MM.1S (cell line): ENCODE data around the gene ENTPD8.

ENCODE experiments used
- DNase-seq: peaks from one replicate; pipeline ENCODE4 v3.0.0-alpha.2; 2015
- H2AFZ ChIP-seq: fragments of 300-600 bp; sonication (generic); 2 replicates; pipeline ENCODE4 v1.6.0; 2016; ENCODE audit warnings: antibody characterized with exemption, low read length
- H3F3A ChIP-seq: fragments of 300-600 bp; sonication (generic); 2 replicates; pipeline ENCODE4 v1.6.1; 2016; ENCODE audit warnings: mild to moderate bottlenecking, antibody characterized with exemption, low read length, moderate library complexity, mixed read lengths; ENCODE audit not compliant: insufficient read depth
- H3K27ac ChIP-seq: fragments of 300-600 bp; sonication (generic); 2 replicates; pipeline ENCODE4 v1.5.1; 2016; ENCODE audit warnings: mild to moderate bottlenecking, low read length
- H3K27me3 ChIP-seq: fragments of 300-600 bp; sonication (generic); replicated peaks from 2 replicates; pipeline ENCODE4 v1.6.0; 2016; ENCODE audit warnings: low read length; ENCODE audit not compliant: insufficient read depth
- H3K36me3 ChIP-seq: fragments of 300-600 bp; sonication (generic); replicated peaks from 2 replicates; pipeline ENCODE4 v1.6.1; 2016; ENCODE audit warnings: mild to moderate bottlenecking, low read length, mixed read lengths; ENCODE audit not compliant: insufficient read depth
- H3K4me1 ChIP-seq: fragments of 300-600 bp; sonication (generic); 2 replicates; pipeline ENCODE4 v1.6.1; 2016; ENCODE audit warnings: low read length, mixed read lengths
- H3K4me2 ChIP-seq: fragments of 300-600 bp; sonication (generic); 2 replicates; pipeline ENCODE4 v1.6.0; 2016; ENCODE audit warnings: low read depth, low read length
- H3K4me3 ChIP-seq: fragments of 300-600 bp; sonication (generic); 2 replicates; pipeline ENCODE4 v1.5.1; 2016; ENCODE audit warnings: low read length, mixed read lengths
- H3K79me2 ChIP-seq: fragments of 300-600 bp; sonication (generic); 2 replicates; pipeline ENCODE4 v1.6.1; 2016; ENCODE audit warnings: mixed run types, low read length, mixed read lengths
- H3K9ac ChIP-seq: fragments of 300-600 bp; sonication (generic); 2 replicates; pipeline ENCODE4 v1.6.1; 2016; ENCODE audit warnings: low read length, mixed read lengths
- H3K9me2 ChIP-seq: fragments of 300-600 bp; sonication (generic); replicated peaks from 2 replicates; pipeline ENCODE4 v1.6.1; 2016; ENCODE audit warnings: mild to moderate bottlenecking, low read length, mixed read lengths; ENCODE audit not compliant: insufficient read depth
- H3K9me3 ChIP-seq: fragments of 300-600 bp; sonication (generic); replicated peaks from 2 replicates; pipeline ENCODE4 v1.6.1; 2016; ENCODE audit warnings: mild to moderate bottlenecking, low read length, mixed read lengths; ENCODE audit not compliant: insufficient read depth
- H4K20me1 ChIP-seq: fragments of 300-600 bp; sonication (generic); 2 replicates; pipeline ENCODE4 v1.6.1; 2016; ENCODE audit warnings: mild to moderate bottlenecking, low read length, moderate library complexity, mixed read lengths; ENCODE audit not compliant: insufficient read depth
- CTCF ChIP-seq: fragments of 300-600 bp; sonication (generic); IDR thresholded peaks from 2 replicates; pipeline ENCODE4 v1.5.1; 2016; ENCODE audit warnings: antibody characterized with exemption, low read length, mixed read lengths
- EZH2 ChIP-seq: fragments of 300-600 bp; sonication (generic); optimal IDR thresholded peaks from 2 replicates; pipeline ENCODE3; 2017; ENCODE audit warnings: low read depth, mild to moderate bottlenecking, antibody characterized with exemption, low read length, mixed read lengths
- EZH2phosphoT487 ChIP-seq: fragments of 300-600 bp; sonication (generic); IDR thresholded peaks from 2 replicates; pipeline ENCODE4 v1.6.1; 2018; ENCODE audit warnings: antibody characterized with exemption, low read length

The ENTPD8 gene

GRCh38 chr9:137459601-137460362, 18.6 kb upstream of the ENTPD8 start:
- Histone ChIP-seq H3K4me2 (peak overlapping the region; percentile 87), H4K20me1 (no peaks in the 10 kb centered on the region), H2AFZ (peak overlapping the region; percentile 83), H3K36me3 (no peaks in the 10 kb centered on the region; the same call in 1 of the 2 replicates), H3K4me1 (0 out of 2 replicates have a peak, but pooled peaks cover 6% of the 10 kb centered on the region), H3K27me3 (peaks cover 6% of the 10 kb centered on the region; the same call in 1 of the 2 replicates), H3K4me3 (peak overlapping the region; percentile 57), H3K27ac (no peak overlapping the region), H3K9ac (peak overlapping the region; percentile 68), H3K79me2 (peaks cover 5% of the 10 kb centered on the region; the same call in 1 of the 2 replicates), H3K9me2 (no peaks in the 10 kb centered on the region), H3F3A (no peaks in the 10 kb centered on the region), H3K9me3 (no peaks in the 10 kb centered on the region)
- TF ChIP-seq EZH2 (no peak), CTCF (no peak), EZH2phosphoT487 (no peak)
- DNase-seq, result no peak

- H3K27me3 ChIP-seq, result peaks cover 3% of the 10 kb centered on the region; the same call in 1 of the 2 replicates
- peaks cover 12% of the 10 kb centered on the region; the same call in 1 of the 2 replicates for H3K4me1 ChIP-seq
- no peaks in the 10 kb centered on the region for H3K9me3 ChIP-seq
- TF ChIP-seq EZH2 (no peak), CTCF (no peak), EZH2phosphoT487 (no peak)
- peak within 1 kb of the TSS; percentile 95 for H3K4me2 ChIP-seq
- H2AFZ ChIP-seq, result peak within 1 kb of the TSS; percentile 83
- H3K9me2 ChIP-seq, result no peaks in the 10 kb centered on the region
- no peaks in the 10 kb centered on the region for H4K20me1 ChIP-seq
- DNase-seq, result peak; percentile 94
- peak within 1 kb of the TSS; percentile 68 for H3K9ac ChIP-seq
- H3F3A ChIP-seq, result no peaks in the 10 kb centered on the region
- peak within 1 kb of the TSS; percentile 83 for H3K4me3 ChIP-seq
- H3K27ac ChIP-seq, result no peak within 1 kb of the TSS
- H3K79me2 ChIP-seq, result peaks cover 5% of the 10 kb centered on the region; the same call in 1 of the 2 replicates
- H3K36me3 ChIP-seq, result no peaks in the 10 kb centered on the region; the same call in 1 of the 2 replicates
These were observed 18.0 kb upstream of the ENTPD8 start, which contains the start of gene NSMF for GRCh38 chr9:137459152-137459600. NSMF (minus strand) TSS chr9:137459334; CDS start chr9:137459102, 232 bp downstream.

GRCh38 chr9:137458194-137459151, 17.3 kb upstream of the ENTPD8 start:
- DNase-seq, result no peak
- H3K4me3 ChIP-seq, result peak overlapping the region; percentile 83
- no peaks in the 10 kb centered on the region for H3F3A ChIP-seq
- H3K79me2 ChIP-seq, result peaks cover 5% of the 10 kb centered on the region; the same call in 1 of the 2 replicates
- peaks cover 12% of the 10 kb centered on the region; the same call in 1 of the 2 replicates for H3K4me1 ChIP-seq
- H3K9me3 ChIP-seq, result no peaks in the 10 kb centered on the region
- H3K27me3 ChIP-seq, result peaks cover 3% of the 10 kb centered on the region; the same call in 1 of the 2 replicates
- H3K9me2 ChIP-seq, result no peaks in the 10 kb centered on the region
- no peak overlapping the region for H3K27ac ChIP-seq
- no peaks in the 10 kb centered on the region for H4K20me1 ChIP-seq
- no peaks in the 10 kb centered on the region; the same call in 1 of the 2 replicates for H3K36me3 ChIP-seq
- TF ChIP-seq EZH2, result no peak
- TF ChIP-seq CTCF, result no peak
- TF ChIP-seq EZH2phosphoT487, result no peak
- H2AFZ ChIP-seq, result no peak overlapping the region
- peak overlapping the region; percentile 67 for H3K9ac ChIP-seq
- H3K4me2 ChIP-seq, result peak overlapping the region; percentile 95
